Measurements from ENCODE around the gene TMPRSS4.

- TF ChIP-seq, protein P1, sequence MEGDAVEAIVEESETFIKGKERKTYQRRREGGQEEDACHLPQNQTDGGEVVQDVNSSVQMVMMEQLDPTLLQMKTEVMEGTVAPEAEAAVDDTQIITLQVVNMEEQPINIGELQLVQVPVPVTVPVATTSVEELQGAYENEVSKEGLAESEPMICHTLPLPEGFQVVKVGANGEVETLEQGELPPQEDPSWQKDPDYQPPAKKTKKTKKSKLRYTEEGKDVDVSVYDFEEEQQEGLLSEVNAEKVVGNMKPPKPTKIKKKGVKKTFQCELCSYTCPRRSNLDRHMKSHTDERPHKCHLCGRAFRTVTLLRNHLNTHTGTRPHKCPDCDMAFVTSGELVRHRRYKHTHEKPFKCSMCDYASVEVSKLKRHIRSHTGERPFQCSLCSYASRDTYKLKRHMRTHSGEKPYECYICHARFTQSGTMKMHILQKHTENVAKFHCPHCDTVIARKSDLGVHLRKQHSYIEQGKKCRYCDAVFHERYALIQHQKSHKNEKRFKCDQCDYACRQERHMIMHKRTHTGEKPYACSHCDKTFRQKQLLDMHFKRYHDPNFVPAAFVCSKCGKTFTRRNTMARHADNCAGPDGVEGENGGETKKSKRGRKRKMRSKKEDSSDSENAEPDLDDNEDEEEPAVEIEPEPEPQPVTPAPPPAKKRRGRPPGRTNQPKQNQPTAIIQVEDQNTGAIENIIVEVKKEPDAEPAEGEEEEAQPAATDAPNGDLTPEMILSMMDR (conservative IDR thresholded peaks at IDR 0.05; ENCODE audit: low read length) = no peak
- no peak for TF ChIP-seq EZH2phosphoT487 (IDR thresholded peaks at IDR 0.05; ENCODE audit: borderline replicate concordance)
Measured at GRCh38 chr11:118084656-118085055, 7.8 kb downstream of the TMPRSS4 start.
